GM19043 (cell line): ENCODE data around the gene OR10A4.
"Not testable (repeated sequence)": the region's sequence is repeated elsewhere in the genome, so short reads cannot be mapped to it uniquely, and the experiment has no call there.

Experiments used
- ATAC-seq: cut with Tn5 transposase; IDR thresholded peaks from one replicate; pipeline ENCODE4 v1.9.1; 2021; ENCODE audit warnings: low read depth; ENCODE audit not compliant: unreplicated experiment

The OR10A4 gene

DNA sequence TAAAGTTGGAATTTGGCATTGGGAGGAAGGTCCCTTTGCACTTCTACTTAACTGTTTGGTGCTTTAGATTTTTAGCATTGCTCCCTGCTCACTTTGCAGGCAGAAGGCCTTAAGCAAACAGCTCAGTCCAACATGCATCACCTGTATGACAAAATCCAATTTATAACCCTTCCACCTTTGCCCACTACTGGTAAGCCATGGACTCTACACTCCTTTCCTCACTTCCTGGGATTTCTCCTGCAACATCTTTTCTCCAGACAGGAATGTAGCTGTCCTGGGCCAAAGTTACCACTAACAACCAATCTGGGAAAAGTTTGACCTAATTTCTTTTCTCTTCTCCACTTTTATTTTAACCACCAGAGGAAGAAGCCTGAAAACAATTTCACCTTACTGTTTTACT is 17.7 kb downstream of the OR10A4 start:
- ATAC-seq = no peak

DNA sequence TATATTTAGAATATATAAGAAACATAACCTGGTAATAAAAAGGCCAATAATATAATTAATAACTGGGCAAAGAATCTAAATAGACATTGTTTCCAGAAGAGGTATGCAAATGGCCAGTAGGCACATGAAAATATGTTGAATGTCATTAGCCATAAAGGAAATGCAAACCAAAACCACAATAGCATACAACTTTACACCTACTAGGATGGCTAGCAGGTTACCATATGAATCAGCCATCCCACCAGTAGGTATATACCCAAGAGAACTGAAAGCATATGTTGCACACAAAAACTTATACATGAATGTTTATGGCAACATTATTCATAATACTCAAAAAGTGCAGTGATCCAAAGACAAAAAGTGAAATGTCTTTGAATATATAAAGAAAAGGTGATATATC is 18.6 kb downstream of the OR10A4 start:
- ATAC-seq = peak; percentile 70

DNA sequence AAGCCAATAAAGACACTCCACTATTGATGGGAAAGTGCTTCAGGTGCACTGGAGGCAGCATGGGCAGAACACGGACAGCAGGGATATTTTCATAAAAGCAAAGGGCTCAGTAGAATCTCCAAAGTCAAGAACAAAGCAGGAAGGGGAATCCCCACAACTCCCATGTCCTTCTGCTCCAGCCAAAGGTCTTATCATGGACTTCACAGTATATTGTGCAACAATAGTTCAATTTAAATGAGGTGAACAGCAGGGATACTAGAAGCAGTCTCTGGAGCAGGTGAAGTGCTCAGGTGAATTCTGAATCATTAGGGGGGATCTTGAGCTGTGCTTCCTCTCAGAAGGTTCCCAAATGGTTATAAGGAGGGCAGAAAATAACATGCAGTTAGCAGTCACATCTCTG is 22.5 kb downstream of the OR10A4 start:
- no peak for ATAC-seq

DNA sequence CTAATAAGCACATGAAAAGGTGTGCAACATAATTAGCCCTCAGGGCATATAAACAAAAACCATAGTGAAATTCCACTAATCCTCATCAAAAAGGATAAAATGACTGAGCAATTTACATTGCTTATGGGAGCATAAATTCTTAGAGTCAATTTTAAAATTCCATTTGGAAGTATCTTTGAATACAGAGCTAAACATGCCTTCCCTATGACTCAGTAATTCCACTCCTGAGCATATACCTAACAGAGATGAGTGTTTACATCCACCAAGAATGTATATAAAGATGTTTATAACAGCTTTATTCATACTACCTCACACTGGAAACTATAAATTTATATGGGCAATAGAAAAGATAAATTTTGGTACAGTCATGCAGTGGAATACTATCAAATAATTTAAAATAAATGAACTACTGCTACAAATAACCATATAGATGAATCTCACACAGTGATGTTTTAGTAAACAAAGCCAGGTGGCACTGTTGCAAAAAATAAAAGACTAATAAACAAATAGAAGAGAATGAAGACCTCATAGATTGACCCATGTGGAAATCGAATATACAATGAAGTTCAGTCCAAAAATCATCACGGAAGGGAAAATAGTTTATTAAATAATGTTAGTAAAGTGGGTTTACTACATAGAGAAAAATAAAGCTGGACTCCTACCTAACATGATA is 24.0 kb downstream of the OR10A4 start:
- ATAC-seq = no peak

DNA sequence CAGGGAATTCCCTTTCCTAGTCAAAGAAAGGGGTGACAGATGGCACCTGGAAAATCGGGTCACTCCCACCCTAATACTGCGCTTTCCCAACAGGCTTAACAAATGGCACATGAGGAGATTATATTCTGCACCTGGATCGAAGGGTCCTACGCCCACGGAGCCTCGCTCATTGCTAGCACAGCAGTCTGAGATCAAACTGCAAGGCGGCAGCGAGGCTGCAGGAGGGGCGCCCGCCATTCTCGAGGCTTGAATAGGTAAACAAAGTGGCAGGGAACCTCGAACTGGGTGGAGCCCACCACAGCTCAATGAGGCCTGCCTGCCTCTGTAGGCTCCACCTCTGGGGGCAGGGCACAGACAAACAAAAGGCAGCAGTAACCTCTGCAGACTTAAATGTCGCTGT is 28.4 kb downstream of the OR10A4 start:
- ATAC-seq = not testable (repeated sequence)

DNA sequence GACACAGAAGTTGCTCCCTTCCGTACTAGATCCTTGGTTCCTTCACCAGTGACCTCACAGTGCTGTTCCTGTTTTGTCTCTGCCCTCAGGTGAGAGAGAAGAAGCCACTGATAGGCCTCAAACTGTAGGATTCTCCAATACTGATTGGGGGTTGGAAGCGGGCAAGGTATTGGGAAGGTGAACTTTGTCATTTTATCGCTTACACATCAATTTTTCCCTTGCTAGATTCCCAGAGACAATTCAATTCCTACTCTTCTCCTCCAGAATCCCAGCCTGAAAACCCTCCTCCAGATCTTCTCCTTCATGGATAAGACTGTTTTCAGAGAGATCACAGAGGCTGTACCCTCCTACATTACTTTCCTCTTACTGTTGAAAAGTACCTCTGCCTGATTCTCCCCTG is 35.0 kb downstream of the OR10A4 start:
- ATAC-seq = no peak

DNA sequence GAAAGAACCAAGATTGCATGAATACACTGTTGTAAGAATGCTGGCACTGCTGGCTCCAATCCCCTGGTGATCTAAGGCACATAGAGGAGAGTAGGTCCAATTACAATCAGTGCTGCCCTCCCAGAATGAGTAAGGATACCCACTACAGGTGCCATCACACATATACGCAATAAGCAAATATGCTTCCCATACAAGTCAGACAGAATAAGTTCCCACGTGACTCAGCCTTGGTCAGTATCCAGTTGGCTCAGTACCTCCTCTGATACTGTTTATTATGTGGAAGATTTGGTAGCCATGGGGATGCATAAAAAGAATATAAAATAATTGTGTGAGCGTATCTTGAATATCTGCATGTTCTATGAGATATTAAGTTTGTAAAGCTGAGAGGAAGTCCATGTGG is 35.5 kb downstream of the OR10A4 start:
- ATAC-seq = no peak

DNA sequence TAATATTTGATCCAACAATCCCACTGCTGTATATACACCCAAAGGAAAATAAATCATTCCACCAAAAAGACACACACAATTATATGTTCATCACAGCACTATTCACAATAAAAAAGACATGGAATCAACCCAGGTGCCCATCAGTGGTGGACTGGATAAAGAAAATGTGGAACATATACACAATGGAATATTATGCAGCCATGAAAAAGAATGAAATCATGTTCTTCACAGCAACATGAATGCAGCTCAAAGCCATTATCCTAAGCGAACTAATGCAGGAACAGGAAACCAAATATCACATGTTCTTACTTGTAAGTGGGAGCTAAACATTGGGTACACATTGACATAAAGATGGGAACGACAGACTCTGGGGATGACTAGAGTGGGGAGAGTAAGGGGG is 43.3 kb downstream of the OR10A4 start:
- ATAC-seq = no peak

DNA sequence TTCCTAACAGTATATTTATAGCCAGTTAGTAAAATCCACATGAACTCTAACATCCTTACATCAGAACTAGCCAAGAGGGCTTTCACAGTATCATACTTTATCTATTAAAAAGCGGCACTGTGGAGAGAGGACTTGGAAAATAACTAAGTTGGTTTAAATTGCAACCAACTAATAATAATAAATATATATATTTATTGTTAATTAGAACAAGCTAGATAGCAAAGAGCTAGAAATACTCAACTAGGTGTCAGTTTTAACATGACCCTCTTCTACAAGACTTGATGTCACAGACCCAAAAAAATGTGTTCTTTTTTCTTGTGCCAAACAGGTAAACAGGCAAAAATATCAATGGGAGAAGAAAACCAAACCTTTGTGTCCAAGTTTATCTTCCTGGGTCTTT is 44.3 kb downstream of the OR10A4 start, which contains the start of gene OR2D3:
TSS of gene OR2D3 (plus strand) at position 301 of the 400 bp plus-strand sequence. CDS start at position 301, 0 bp downstream.
- no peak for ATAC-seq

DNA sequence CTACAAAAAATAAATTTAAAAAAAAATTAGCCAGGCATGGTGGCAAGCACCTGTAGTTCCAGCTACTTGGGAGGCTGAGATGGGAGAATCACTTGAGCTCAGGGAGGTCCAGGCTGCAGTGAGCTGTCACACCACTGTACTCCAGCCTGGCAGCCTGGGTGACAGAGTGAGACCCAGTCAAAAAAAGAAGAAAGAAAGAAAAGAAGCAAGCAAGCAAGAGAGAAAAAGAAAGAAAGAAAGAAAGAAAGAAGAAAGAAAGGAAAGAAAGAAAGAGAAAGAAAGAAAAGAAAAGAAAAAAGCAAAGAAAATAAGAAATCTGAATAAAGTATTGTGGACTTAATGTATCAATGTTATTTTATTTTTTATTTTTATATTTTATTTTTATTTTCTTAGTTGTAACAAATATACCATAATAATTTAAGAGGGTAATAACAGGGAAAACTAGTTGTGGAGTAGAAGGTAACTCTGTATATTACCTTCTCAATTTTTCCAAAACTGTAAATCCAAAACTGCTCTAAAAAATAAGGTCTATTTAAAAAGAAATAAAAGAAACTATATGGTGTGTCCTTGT is 48.7 kb downstream of the OR10A4 start:
- no peak for ATAC-seq

DNA sequence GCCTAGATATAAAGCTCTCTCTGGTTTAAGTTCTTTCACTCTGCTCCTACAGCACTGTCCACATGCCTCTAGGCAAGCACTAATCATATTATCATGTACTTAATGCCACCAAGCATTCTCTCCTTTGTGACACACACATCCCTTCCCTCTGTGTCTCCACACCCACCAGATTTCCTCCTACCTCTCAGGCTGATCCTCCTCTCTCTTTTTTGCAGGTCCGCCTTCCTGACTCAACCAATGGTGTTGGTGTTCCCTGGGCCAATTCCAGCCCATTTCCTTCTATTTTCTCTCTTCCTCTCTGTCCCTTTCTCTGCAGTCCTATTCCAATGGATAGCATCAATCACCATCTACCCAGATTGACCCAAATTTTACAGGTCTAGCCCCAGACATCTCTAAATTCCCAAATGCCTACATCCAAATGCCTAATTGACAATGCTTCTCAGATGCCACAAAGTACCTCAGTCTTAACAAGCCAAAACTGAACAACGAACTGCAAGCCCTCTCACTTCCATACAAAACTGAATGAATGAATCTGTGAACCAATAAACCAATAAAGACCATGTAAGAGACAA is 49.3 kb downstream of the OR10A4 start:
- ATAC-seq = peak; percentile 9

DNA sequence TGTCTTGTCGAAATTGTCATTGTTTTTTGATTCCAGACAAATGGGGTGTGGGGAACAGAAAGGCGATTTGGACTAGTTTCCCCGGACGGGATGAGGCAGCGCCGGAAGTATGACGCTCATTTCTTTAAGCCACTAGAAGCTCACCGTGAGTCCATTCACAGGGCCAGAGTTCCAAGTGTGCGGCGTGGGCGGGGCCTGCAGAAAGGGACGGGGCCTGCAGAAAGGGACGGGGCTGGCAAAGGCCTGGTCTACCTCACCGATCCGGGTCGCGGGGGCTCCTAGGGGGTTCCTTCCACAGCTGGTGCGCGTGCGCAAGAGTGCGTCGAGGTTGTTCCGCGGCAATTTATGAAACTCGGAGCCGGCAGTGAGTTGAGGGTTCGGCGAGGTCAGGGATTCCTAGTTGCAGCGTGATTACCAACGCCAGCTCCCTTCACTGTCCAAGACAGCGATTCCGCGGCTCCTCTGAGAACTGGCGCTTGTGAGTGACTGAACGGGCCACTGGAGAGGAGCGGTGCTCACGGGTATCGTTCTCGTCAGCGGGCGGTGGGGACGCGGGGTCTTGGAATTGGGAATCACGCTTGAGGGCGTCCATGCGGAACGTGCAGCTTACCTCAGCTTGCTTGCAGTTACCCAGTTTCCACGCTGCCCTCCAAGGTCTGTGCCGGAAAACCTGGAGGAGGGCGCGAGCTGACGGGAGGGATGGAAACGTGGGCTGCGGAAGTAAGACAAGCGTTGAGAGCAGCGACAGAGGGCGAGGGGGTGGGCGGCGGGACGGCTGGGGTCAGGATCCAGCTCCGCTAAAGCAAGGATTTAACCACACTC is 50.0 kb downstream of the OR10A4 start, which contains the start of gene ZNF215:
TSS of gene ZNF215 (plus strand) at position 219 of the 822 bp plus-strand sequence. CDS start 5,847 bp downstream, outside the sequence.
- peak; percentile 57 for ATAC-seq

DNA sequence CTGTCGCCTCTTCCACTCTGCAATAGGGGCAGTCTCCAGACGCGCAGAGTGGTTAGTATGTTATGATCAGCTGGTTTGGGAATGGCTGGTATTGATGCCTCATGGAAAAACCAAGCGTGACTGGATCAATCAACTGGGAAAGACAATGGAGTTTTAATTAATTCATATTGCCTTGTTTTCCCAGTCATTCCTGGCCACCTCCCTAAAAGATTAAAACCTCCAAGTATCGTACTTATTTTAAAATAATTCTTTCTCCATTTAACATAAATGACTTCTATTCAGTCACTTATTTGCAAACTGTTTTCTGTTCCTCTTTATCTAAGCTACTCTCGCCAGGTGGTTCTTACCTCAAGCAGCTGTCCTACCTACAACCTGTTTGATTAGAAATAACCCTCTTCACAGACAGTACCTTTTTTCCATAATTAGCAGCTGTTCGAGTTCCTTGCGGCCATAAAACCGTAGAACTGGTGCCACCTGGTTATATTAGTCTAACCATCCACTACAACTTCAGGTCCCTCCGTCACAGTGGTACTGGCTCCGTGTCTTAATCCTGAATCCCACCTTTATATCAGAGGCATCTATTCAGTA is 50.7 kb downstream of the OR10A4 start:
- peak; percentile 60 for ATAC-seq
